ENCODE results near the gene RAB6B. TPM values are rescaled to one million over a fixed set of nuclear protein-coding genes. Genes with fewer than 3 reads are reported as not detected.

Gene RAB6B
- total RNA-seq, 1 donor, result 0.36 TPM

DNA sequence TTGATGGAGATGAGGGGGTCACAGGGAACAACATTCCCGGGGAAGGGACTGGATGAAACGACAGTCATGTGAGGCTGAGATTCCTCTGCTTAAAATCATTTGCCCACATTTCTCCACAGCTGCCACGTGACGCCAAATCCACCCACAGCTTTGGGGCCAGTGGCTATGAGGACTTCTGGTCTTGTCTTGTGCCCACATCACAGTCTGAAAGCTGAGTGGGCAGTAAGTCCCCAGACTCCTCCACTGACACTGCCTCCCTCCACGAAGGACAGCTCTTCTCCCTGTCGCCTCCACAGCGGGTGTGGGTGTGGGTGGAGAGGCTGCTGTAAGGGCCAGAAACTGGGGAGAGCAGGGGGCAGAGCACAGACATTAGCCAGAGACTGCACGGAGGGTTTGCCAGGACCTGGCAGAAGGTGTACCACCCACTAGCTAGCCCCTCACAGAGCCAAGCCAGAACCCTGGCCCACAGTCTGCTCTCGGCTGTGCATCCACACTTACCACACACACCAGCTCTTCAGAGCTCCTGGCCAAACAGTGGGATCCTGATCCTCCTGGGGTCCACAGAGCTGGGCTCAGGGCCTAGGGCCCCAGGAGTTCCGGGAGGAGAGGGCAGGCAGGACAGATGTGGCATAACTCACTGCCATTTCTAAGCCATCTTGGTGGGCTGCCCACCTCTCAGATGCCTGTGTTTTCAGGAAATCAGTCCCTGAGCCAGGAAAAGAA is 24.2 kb downstream of the RAB6B start:
- H3K4me3 ChIP-seq (ENCODE audit: low read depth, low read length), result no peak overlapping the region
- no peak for TF ChIP-seq CTCF (IDR thresholded peaks at IDR 0.05; ENCODE audit: insufficient read depth, low read length)
- no peak for DNase-seq (ENCODE audit: low read depth)

DNA sequence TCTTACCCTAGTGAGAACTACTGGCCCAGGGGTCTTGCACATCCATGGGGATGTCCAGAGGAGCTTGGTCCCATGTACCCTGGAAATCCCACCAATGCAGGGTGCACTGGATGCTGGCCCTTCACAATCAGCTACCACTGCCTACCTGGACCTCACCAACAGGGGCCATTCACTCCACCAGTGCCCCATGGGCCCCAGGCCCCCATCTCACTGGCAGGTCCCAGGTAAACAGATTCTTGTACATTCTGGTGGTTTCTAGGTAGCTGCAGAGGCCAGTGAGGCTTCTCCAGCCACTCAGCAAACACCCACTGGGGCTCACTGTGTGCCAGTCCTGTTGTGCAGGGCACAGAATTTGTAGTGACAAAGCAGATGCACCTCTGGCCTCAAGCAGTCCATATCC is 24.9 kb downstream of the RAB6B start:
- no peak for TF ChIP-seq CTCF (IDR thresholded peaks at IDR 0.05; ENCODE audit: insufficient read depth, low read length)
- no peak for DNase-seq (ENCODE audit: low read depth)
- H3K4me3 ChIP-seq (ENCODE audit: low read depth, low read length), result no peak overlapping the region

DNA sequence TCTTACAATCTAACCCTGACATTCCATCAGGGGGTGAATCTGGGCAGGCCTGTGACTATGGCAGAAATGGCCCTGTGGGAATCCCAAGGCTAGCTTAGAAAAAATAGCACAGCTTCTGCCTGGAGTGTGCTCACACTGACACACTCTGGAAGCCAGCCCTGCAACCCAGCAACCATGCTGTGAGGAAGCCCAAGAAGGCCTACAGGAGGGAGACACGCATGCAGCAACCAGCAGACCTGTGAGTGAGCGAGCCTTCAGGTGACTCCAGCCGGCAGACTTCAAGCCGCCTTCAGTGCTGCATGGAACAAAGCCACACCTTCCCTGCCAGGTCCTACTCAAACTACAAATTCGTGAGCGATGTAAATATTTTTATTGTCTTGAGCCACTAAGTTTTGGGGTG is 26.1 kb downstream of the RAB6B start:
- no peak for DNase-seq (ENCODE audit: low read depth)
- no peak overlapping the region for H3K4me3 ChIP-seq (ENCODE audit: low read depth, low read length)

DNA sequence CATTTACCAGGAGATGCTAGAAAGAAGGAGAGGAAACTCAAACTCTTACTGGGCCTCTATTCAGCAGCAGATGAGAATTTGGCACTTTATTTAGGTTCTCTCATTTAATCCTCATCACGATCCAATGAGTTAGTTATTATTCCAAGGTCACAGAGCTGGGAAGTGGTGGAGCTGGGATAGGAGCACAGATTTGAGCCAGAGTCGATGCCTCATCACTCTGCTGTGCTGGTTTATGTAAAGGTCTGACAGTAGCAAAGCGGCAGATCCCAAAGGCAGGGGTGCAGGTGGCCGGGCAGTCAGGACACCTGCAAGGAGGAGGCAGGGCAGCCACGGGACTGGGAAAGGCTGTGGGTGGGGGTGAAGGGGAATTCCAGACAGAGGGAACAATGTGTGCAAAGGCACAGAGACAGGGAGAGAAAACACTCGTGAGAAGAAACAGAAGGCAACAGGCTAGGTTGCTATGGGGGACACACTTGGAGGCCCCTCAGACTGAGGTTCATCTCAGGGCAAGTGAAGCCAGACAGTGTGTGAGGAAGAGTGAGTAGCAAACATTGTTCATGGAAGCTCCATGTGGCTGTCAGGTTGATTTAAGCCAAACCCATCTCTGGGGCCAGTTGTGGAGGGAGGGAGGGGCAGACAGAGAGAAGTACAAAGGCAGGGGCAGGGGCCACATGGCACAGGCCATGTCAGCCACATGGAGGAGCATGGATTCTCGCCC is 26.8 kb downstream of the RAB6B start:
- no peak for TF ChIP-seq CTCF (IDR thresholded peaks at IDR 0.05; ENCODE audit: insufficient read depth, low read length)
- no peak overlapping the region for H3K4me3 ChIP-seq (ENCODE audit: low read depth, low read length)
- no peak for DNase-seq (ENCODE audit: low read depth)

More for the DNA sequence above, 26.1 kb downstream of the RAB6B start:
- no peak for TF ChIP-seq CTCF (IDR thresholded peaks at IDR 0.05; ENCODE audit: insufficient read depth, low read length)

DNA sequence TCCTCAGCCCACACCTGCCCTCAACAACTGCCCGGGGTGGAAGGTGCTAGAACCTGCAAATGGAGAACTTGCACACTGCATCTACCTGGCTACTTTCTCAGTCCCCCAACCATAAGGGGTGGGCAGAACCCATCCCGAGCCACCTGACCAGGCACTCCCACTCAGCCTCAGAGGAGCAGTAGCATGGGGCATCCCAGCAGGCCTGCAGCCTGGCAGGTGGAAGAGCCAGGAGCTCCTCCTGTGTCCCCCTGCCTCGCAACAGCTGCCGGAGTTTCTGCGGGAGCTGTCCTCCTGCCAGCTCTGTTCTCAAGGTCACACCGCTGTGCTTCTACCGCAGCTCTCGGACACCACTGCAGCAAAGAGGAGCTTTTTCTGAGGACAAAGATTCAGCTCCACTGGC is 27.5 kb downstream of the RAB6B start:
- TF ChIP-seq CTCF (IDR thresholded peaks at IDR 0.05; ENCODE audit: insufficient read depth, low read length), result no peak
- no peak overlapping the region for H3K4me3 ChIP-seq (ENCODE audit: low read depth, low read length)
- no peak for DNase-seq (ENCODE audit: low read depth)

DNA sequence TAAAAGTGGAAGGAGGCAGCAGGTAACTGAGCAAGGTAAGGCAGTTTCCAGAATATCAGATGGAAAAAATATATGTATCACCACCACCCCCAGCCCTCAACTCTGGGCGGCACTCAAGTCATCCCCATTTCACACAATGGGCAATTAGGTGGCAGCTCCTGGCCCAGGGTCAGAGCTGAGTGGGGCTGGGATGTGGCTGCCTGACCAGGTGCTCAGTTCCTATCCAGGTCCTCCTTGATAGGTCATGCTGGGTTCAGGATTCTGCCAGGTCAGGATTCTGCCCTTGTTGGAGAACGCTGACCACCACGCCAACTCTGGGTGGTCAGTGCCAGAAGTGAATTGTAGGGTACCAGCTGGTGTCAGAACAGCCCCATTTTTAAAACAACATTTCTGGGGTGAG is 29.5 kb downstream of the RAB6B start:
- no peak for DNase-seq (ENCODE audit: low read depth)
- TF ChIP-seq CTCF (IDR thresholded peaks at IDR 0.05; ENCODE audit: insufficient read depth, low read length), result no peak
- no peak overlapping the region for H3K4me3 ChIP-seq (ENCODE audit: low read depth, low read length)
